BLaER1 (cell line): ENCODE results near the gene EIF4A2.
A peak's percentile ranks its signal among the peaks of the same experiment; 100 is the strongest.
"Not testable (repeated sequence)": the region's sequence is repeated elsewhere in the genome, so short reads cannot be mapped to it uniquely, and the experiment has no call there.

Experiments
- H3K27ac ChIP-seq: shearing (Covaris generic); formaldehyde crosslinking; 2 replicates; pipeline ENCODE4 v1.8.1; 2022
- H3K27me3 ChIP-seq: shearing (Covaris generic); formaldehyde crosslinking; 2 replicates; pipeline ENCODE4 v1.8.1; 2022
- H3K36me3 ChIP-seq: shearing (Covaris generic); formaldehyde crosslinking; 2 replicates; pipeline ENCODE4 v1.8.1; 2022
- H3K4me1 ChIP-seq: shearing (Covaris generic); formaldehyde crosslinking; 2 replicates; pipeline ENCODE4 v1.8.1; 2022
- H3K4me2 ChIP-seq: shearing (Covaris generic); formaldehyde crosslinking; 2 replicates; pipeline ENCODE4 v1.8.1; 2022
- H3K4me3 ChIP-seq: shearing (Covaris generic); formaldehyde crosslinking; 2 replicates; pipeline ENCODE4 v1.8.1; 2022
- H3K9ac ChIP-seq: shearing (Covaris generic); formaldehyde crosslinking; 2 replicates; pipeline ENCODE4 v1.8.1; 2022
- H3K9me3 ChIP-seq: shearing (Covaris generic); formaldehyde crosslinking; 2 replicates; pipeline ENCODE4 v1.8.1; 2022
- H4K20me1 ChIP-seq: shearing (Covaris generic); formaldehyde crosslinking; 2 replicates; pipeline ENCODE4 v1.8.1; 2022
- Cebpa-rat ChIP-seq: shearing (Covaris generic); IDR thresholded peaks from 2 replicates; pipeline ENCODE4 v1.8.1; 2022

EIF4A2 gene

DNA sequence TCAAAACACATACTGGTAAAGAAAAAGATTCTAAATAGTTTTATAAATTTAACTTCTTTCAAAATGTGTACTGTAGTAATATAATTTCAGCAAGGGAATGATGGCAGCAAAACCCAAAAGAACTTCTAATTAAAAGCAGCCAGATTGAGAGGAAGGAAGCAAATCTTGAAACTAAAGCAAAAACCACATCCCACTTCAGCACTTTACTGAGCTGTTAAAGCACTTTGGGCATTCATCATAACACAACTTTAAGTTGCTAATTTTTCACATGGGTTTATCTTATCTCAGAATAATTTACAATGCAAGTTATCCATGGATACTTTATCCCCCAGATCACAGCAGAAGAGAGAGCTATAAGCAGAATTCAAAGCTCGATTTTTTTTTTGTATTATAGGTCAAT, 16.9 kb downstream of the EIF4A2 start:
- no peak for TF ChIP-seq Cebpa-rat
- Histone ChIP-seq H3K36me3 (peaks cover 91% of the 10 kb centered on the region), H4K20me1 (no peaks in the 10 kb centered on the region), H3K27ac (no peak overlapping the region), H3K4me3 (no peak overlapping the region), H3K9ac (no peak overlapping the region), H3K27me3 (no peaks in the 10 kb centered on the region), H3K9me3 (no peaks in the 10 kb centered on the region), H3K4me1 (peaks cover 10% of the 10 kb centered on the region), H3K4me2 (no peak overlapping the region)

DNA sequence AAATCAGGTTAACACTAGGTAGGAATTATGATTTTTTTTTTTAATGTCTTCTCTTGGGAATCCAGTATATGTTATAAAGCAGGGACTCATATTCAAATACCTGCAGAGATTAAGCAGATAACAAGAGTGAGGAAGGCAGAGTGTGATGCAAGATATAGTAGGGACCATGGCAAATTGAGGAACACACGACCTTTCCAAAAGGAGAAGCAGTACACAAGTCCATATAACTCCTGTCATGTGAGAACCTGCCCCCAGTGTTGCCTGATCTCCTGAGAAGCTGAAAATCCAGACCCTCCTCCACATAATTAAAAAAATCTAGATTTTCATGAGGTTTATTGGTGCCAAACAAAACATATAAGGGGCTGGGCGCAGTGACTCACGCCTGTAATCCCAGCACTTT, 19.3 kb downstream of the EIF4A2 start:
- Histone ChIP-seq H3K4me1 (peaks cover 27% of the 10 kb centered on the region), H3K9me3 (no peaks in the 10 kb centered on the region), H3K4me3 (no peak overlapping the region), H3K27me3 (no peaks in the 10 kb centered on the region), H3K4me2 (no peak overlapping the region), H3K27ac (no peak overlapping the region), H4K20me1 (no peaks in the 10 kb centered on the region), H3K9ac (no peak overlapping the region), H3K36me3 (peaks cover 70% of the 10 kb centered on the region)
- TF ChIP-seq Cebpa-rat, result no peak

DNA sequence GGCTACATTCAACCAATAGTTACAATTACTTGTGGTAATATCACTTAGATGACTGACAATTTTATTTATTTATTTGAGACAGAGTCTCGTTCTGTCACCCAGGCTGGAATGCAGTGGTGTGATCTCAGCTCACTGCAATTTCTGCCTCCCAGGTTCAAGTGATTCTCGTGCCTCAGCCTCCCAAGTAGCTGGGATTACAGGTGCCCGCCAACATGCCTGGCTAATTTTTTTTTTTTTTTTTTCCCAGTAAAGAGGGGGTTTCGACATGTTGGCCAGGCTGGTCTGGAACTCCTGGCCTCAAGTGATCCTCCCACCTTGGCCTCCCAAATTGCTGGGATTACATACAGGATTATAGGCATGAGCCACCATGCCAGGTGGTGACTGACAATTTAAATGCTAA, 20.1 kb downstream of the EIF4A2 start:
- peaks cover 62% of the 10 kb centered on the region for H3K36me3 ChIP-seq

DNA sequence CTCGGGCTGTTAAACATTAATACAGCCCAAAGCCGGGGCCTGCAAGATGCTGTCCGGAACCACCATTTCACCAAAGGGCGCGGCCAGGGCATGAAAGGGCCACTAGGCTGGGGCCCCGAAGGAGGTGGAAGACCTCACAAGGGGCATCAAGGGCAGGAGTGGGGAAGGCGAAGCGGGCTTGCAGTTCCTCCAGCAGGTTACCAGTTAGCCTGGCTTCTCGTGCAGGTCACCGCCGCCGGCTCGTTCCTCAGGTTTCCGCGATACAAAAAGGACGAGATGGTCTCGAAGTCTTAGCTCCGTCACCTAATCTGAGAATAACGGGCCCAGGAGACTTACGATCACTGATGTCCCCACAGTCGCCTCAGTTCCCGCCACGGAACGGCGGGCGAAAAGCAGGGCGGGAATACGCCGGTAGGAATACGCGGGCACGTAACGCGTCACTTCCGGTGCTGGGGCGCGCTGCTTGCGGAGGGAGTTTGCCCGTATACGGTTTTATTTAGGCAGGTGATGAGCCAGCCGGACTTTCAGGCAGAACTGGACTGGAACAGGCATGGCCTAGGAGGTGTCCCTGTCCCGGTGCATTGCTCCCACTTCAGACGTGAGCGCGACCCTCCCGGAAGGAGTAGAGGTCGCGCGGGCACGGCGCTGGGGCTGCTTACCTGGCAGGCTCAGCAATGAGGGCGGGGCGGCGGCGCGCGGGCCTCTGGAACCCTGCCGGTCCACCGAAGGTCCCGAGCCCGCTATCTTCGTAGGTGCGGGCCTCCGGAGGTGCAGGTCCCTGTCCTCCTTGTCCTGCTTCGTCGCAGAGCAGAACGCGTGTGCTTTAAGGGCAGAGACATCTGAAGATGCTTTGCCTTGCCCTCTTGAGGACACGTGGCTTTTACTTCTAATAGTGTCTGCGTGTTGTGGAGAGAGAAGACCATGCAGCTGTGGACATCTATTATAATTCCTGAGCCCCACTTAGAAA, 23.0 kb downstream of the EIF4A2 start, which contains the start of gene RFC4:
TSS of gene RFC4 (minus strand) at position 394 of the 967 bp plus-strand sequence. CDS start 1,769 bp downstream, outside the sequence.
- peak within 1 kb of the TSS; percentile 87 for H3K9ac ChIP-seq
- peak within 1 kb of the TSS; percentile 88 for H3K4me2 ChIP-seq
- H3K36me3 ChIP-seq, result peaks cover 37% of the 10 kb centered on the region
- H3K27ac ChIP-seq, result peak within 1 kb of the TSS; percentile 86
- H3K4me3 ChIP-seq, result peak within 1 kb of the TSS; percentile 74
- H4K20me1 ChIP-seq, result no peaks in the 10 kb centered on the region
- no peak for TF ChIP-seq Cebpa-rat
- no peaks in the 10 kb centered on the region for H3K27me3 ChIP-seq
- peaks cover 28% of the 10 kb centered on the region for H3K4me1 ChIP-seq
- H3K9me3 ChIP-seq, result no peaks in the 10 kb centered on the region

More for the DNA sequence above, 20.1 kb downstream of the EIF4A2 start:
- H4K20me1 ChIP-seq, H3K9ac ChIP-seq, H3K4me3 ChIP-seq, H3K27me3 ChIP-seq, H3K4me2 ChIP-seq, H3K9me3 ChIP-seq, H3K27ac ChIP-seq: not testable (repeated sequence)
- peaks cover 28% of the 10 kb centered on the region for H3K4me1 ChIP-seq

DNA sequence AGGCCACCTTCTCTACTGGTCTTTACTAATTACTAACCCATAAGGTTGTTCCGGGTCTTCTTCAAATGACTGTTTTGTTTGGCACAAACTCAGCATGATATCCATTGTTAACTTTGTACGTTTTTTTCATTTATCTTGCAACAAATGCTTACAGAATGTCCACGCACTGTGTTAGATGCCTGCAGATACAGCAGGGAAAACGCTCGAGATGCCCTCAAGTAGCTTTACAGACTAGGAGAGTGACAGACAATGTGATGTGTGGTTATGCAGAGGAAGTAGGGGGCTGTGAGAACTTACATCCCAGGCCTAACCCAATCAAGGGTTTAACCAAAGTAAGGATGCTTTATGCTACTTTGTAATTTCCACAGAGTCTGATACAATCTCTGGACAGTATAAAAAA, 23.9 kb downstream of the EIF4A2 start:
- no peak for TF ChIP-seq Cebpa-rat
- Histone ChIP-seq H3K27me3 (no peaks in the 10 kb centered on the region), H3K4me3 (peak overlapping the region; percentile 74), H4K20me1 (no peaks in the 10 kb centered on the region), H3K36me3 (peaks cover 29% of the 10 kb centered on the region), H3K9me3 (no peaks in the 10 kb centered on the region), H3K9ac (peak overlapping the region; percentile 87), H3K4me1 (peaks cover 28% of the 10 kb centered on the region), H3K4me2 (peak overlapping the region; percentile 88), H3K27ac (peak overlapping the region; percentile 86)

DNA sequence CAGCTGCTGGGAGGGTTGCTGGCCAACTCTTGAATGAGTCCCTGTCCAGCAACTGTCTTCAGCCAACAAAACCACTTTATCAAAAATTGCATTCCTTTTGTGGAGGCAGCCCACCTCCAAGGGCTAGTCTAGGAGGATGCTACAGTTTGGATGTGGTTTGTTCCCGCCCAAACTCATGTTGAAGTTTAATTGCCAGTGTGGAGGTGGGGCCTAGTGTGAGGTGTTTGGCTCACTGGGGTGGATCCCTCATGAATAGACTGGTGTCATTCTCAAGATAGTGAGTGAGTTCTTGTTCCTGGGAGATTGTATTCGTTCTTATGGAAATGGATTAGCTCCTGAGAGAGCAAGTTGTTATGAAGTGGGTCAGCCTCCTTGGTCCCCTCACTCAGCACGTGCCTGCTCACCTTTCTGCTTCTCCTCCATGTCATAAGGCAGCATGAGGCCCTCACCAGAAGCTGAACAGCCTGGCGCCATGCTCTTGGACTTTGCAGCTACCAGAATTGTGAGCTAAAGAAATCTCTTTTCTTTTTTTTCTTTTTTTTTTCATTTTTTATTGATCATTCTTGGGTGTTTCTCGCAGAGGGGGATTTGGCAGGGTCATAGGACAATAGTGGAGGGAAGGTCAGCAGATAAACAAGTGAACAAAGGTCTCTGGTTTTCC, 27.1 kb downstream of the EIF4A2 start:
- H3K4me3 ChIP-seq, result no peak overlapping the region
- no peak for TF ChIP-seq Cebpa-rat
- no peak overlapping the region for H3K4me2 ChIP-seq
- no peaks in the 10 kb centered on the region for H4K20me1 ChIP-seq
- no peaks in the 10 kb centered on the region for H3K27me3 ChIP-seq
- H3K36me3 ChIP-seq, result no peaks in the 10 kb centered on the region
- H3K9me3 ChIP-seq, result no peaks in the 10 kb centered on the region
- H3K9ac ChIP-seq, result no peak overlapping the region
- peaks cover 16% of the 10 kb centered on the region for H3K4me1 ChIP-seq
- no peak overlapping the region for H3K27ac ChIP-seq

DNA sequence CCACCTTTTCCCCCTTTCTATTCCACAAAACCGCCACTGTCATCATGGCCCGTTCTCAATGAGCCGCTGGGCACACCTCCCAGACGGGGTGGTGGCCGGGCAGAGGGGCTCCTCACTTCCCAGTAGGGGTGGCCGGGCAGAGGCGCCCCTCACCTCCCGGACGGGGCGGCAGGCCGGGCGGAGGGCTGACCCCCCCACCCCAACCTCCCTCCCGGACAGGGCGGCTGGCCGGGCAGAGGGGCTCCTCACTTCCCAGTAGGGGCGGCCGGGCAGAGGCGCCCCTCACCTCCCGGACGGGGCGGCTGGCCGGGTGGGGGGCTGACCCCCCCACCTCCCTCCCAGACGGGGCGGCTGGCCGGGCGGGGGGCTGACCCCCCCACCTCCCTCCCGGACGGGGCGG, 27.9 kb downstream of the EIF4A2 start:
- H3K27me3 ChIP-seq, H3K4me3 ChIP-seq, H3K9ac ChIP-seq, H4K20me1 ChIP-seq, H3K36me3 ChIP-seq, H3K9me3 ChIP-seq, H3K4me2 ChIP-seq, H3K27ac ChIP-seq: not testable (repeated sequence)
- peaks cover 12% of the 10 kb centered on the region for H3K4me1 ChIP-seq

DNA sequence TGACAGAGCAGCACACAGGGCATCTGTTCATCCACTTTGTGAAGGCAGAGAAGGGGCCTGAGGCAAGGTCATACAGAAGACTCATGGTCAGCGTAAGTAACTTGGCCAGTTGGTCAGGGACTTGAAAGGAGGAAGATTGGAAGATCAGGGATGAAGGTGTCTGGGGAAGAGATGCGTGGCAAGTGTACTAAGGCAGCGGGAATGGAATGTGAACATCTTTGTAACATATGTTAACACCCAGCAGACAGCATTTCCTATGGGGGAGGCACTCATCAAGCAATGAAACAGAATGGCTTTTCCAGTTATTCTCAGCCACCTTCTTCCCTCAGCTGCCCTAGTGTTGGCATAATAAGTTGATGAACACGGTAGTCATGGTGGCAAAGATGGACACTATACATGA, 30.7 kb downstream of the EIF4A2 start:
- no peak overlapping the region for H3K4me2 ChIP-seq
- H3K27ac ChIP-seq, result no peak overlapping the region
- H3K4me3 ChIP-seq, result no peak overlapping the region
- no peaks in the 10 kb centered on the region for H3K4me1 ChIP-seq
- no peaks in the 10 kb centered on the region for H3K36me3 ChIP-seq
- no peaks in the 10 kb centered on the region for H3K27me3 ChIP-seq
- no peak for TF ChIP-seq Cebpa-rat
- no peaks in the 10 kb centered on the region for H4K20me1 ChIP-seq
- no peak overlapping the region for H3K9ac ChIP-seq
- H3K9me3 ChIP-seq, result no peaks in the 10 kb centered on the region

DNA sequence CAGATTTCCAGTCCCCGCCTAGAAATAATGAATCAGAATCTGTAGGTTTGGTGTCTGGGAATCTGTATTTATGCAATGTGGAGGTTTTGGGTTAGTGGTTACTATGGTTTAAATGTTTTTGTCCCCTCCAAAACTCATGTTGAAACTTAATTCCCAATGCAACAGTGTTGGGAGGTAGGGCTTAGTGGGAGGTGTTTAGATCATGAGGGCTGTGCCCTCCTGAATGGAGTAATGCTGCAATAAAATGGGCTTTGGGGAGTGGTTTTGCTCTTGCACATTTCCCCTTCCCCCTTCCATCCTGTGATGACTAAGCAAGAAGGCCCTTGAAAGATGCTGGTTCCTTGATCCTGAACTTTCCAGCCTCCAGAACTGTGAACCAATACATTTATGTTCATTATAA, 32.1 kb downstream of the EIF4A2 start:
- H3K4me1 ChIP-seq, result no peaks in the 10 kb centered on the region
- H3K9me3 ChIP-seq, result no peaks in the 10 kb centered on the region
- no peak overlapping the region for H3K9ac ChIP-seq
- no peak for TF ChIP-seq Cebpa-rat
- no peak overlapping the region for H3K4me2 ChIP-seq
- H3K27ac ChIP-seq, result no peak overlapping the region
- H3K4me3 ChIP-seq, result no peak overlapping the region
- no peaks in the 10 kb centered on the region for H4K20me1 ChIP-seq
- H3K36me3 ChIP-seq, result no peaks in the 10 kb centered on the region
- H3K27me3 ChIP-seq, result no peaks in the 10 kb centered on the region

DNA sequence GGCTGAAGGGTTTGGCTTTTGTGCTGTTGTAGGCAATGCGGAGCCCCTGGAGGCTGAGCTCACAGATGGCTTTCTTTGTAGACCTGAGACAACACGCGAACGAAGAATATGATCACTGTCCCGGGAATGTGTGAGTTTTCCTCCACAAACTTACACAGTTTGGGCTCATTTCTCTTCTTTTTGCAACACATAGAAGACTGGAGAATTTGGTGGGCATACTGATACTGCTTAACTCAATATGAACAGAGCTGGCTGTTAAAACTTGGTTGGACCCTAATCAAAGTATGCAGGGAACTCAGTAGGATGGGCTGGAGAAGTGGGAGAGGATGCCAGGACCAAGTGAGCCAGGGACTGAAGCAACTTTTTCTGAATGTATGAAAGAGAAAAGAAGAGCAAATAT, 35.1 kb downstream of the EIF4A2 start:
- Histone ChIP-seq H3K36me3 (no peaks in the 10 kb centered on the region), H4K20me1 (no peaks in the 10 kb centered on the region), H3K27me3 (no peaks in the 10 kb centered on the region), H3K4me3 (no peak overlapping the region), H3K4me1 (no peaks in the 10 kb centered on the region), H3K27ac (no peak overlapping the region), H3K9ac (no peak overlapping the region), H3K9me3 (no peaks in the 10 kb centered on the region), H3K4me2 (no peak overlapping the region)
- TF ChIP-seq Cebpa-rat, result no peak
